ENCODE measurements around the gene LMLN. TPM values are rescaled to one million over a fixed set of nuclear protein-coding genes. Genes with fewer than 3 reads are reported as not detected.
"Not testable (repeated sequence)": the region's sequence is repeated elsewhere in the genome, so short reads cannot be mapped to it uniquely, and the experiment has no call there.

Gene LMLN
- total RNA-seq, 1 donor from 2014 or later, result 18.9 TPM

- H3K4me1 ChIP-seq, result peaks cover 26% of the 10 kb centered on the region
- TF ChIP-seq POLR2AphosphoS5 (IDR thresholded peaks at IDR 0.05; ENCODE audit: insufficient read depth in 1 of 2, low read depth in 1 of 2) (no peak), POLR2A (IDR thresholded peaks at IDR 0.05) (no peak), CTCF (IDR thresholded peaks at IDR 0.05) (no peak)
- H3K27ac ChIP-seq, result peak overlapping the region; percentile 68
- peak in 1 of 2 donors; percentile 89 for DNase-seq (ENCODE audit: extremely low spot score in 2 of 2)
- intact Hi-C loops (cut with DNase I), result no loop called here
- H3K36me3 ChIP-seq, result peaks cover 0 to 9% of the 10 kb centered on the region in 2 donors
- peak overlapping the region; percentile 67 to 87 for H3K4me3 ChIP-seq
- H3K27me3 ChIP-seq, result no peaks in the 10 kb centered on the region
- no peaks in the 10 kb centered on the region for H3K9me3 ChIP-seq
Observed at GRCh38 chr3:197960694-197961581, 921 bp downstream of the LMLN start.

GRCh38 chr3:197961582-197961945 lies 1.5 kb downstream of the LMLN start:
- TF ChIP-seq POLR2AphosphoS5 (IDR thresholded peaks at IDR 0.05; ENCODE audit: insufficient read depth in 1 of 2, low read depth in 1 of 2), result no peak
- TF ChIP-seq POLR2A (IDR thresholded peaks at IDR 0.05), result no peak
- TF ChIP-seq CTCF (IDR thresholded peaks at IDR 0.05), result no peak
- Histone ChIP-seq H3K27ac (no peak overlapping the region), H3K4me3 (no peak overlapping the region), H3K4me1 (peaks cover 26% of the 10 kb centered on the region), H3K27me3 (no peaks in the 10 kb centered on the region), H3K9me3 (no peaks in the 10 kb centered on the region), H3K36me3 (peaks cover 0 to 3% of the 10 kb centered on the region in 2 donors)
- intact Hi-C loops (cut with DNase I), result no loop called here
- DNase-seq (ENCODE audit: extremely low spot score in 2 of 2), result no peak

GRCh38 chr3:197963019-197963637 lies 3.1 kb downstream of the LMLN start:
- DNase-seq (ENCODE audit: extremely low spot score in 2 of 2), result no peak
- no peak for TF ChIP-seq POLR2A (IDR thresholded peaks at IDR 0.05)
- TF ChIP-seq POLR2AphosphoS5 (IDR thresholded peaks at IDR 0.05; ENCODE audit: insufficient read depth in 1 of 2, low read depth in 1 of 2), result no peak
- no peak for TF ChIP-seq CTCF (IDR thresholded peaks at IDR 0.05)
- intact Hi-C loops (cut with DNase I), result no loop called here

GRCh38 chr3:197967337-197967989 lies 7.4 kb downstream of the LMLN start:
- intact Hi-C loops (cut with DNase I); H3K9me3 ChIP-seq; H3K27ac ChIP-seq; H3K27me3 ChIP-seq; H3K4me1 ChIP-seq; DNase-seq (ENCODE audit: extremely low spot score in 2 of 2); H3K4me3 ChIP-seq; H3K36me3 ChIP-seq: not testable (repeated sequence)

More at GRCh38 chr3:197963019-197963637, 3.1 kb downstream of the LMLN start:
- H3K27me3 ChIP-seq, result no peaks in the 10 kb centered on the region
- H3K4me1 ChIP-seq, result peaks cover 24% of the 10 kb centered on the region
- no peak overlapping the region for H3K4me3 ChIP-seq
- no peaks in the 10 kb centered on the region for H3K9me3 ChIP-seq
- H3K27ac ChIP-seq, result no peak overlapping the region
- no peaks in the 10 kb centered on the region for H3K36me3 ChIP-seq

GRCh38 chr3:197970588-197970987 lies 10.6 kb downstream of the LMLN start:
- intact Hi-C loops (cut with DNase I), result no loop called here

More at GRCh38 chr3:197970588-197970987, 10.6 kb downstream of the LMLN start:
- H3K4me1 ChIP-seq, result no peaks in the 10 kb centered on the region
- H3K27ac ChIP-seq, result no peak overlapping the region
- no peaks in the 10 kb centered on the region for H3K27me3 ChIP-seq
- H3K36me3 ChIP-seq, result peaks cover 0 to under 1% of the 10 kb centered on the region in 2 donors
- no peak for DNase-seq (ENCODE audit: extremely low spot score in 2 of 2)
- no peak overlapping the region for H3K4me3 ChIP-seq
- H3K9me3 ChIP-seq, result no peaks in the 10 kb centered on the region
- TF ChIP-seq POLR2A (IDR thresholded peaks at IDR 0.05), result no peak
- no peak for TF ChIP-seq CTCF (IDR thresholded peaks at IDR 0.05)
- TF ChIP-seq POLR2AphosphoS5 (IDR thresholded peaks at IDR 0.05; ENCODE audit: insufficient read depth in 1 of 2, low read depth in 1 of 2), result no peak
